Measurements from ENCODE around the gene SORL1-AS1.
"Not testable (repeated sequence)": the region's sequence is repeated elsewhere in the genome, so short reads cannot be mapped to it uniquely, and the experiment has no call there.

DNA sequence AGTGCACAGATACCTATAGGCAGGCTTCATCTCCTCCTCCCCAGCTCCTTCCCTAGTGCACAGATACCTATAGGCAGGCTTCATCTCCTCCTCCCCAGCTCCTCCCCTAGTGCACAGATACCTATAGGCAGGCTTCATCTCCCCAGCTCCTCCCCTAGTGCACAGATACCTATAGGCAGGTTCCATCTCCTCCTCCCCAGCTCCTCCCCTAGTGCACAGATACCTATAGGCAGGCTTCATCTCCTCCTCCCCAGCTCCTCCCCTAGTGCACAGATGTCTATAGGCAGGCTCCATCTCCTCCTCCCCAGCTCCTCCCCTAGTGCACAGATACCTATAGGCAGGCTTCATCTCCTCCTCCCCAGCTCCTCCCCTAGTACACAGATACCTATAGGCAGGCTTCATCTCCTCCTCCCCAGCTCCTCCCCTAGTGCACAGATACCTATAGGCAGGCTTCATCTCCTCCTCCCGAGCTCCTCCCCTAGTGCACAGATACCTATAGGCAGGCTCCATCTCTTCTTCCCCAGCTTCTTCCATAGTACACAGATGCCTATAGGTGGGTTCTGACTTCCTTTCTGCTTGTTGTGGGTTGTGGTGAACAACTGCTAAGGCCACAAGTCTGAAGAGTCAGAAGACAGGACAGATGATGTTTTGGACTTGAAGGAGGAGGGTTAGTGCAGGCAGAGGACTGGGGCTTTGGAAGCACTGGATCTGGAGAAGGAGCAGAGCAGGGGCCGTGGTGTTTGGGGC, 28.9 kb upstream of the SORL1-AS1 start:
- not testable (repeated sequence) for TF ChIP-seq CTCF (IDR thresholded peaks at IDR 0.05); ZFX (IDR thresholded peaks at IDR 0.05; ENCODE audit: borderline replicate concordance)
